Cardiac fibroblast (primary cell): ENCODE measurements around the gene ROBO1.

Experiments
- DNase-seq, 2 donors: peaks; one replicate each; pipeline versions ENCODE4 v3.0.0 to v3.0.0-alpha.2; 2010; ENCODE audit warnings: low read depth in 2 of 2
- H3K4me3 ChIP-seq, 2 donors: replicated peaks in 1 of 2; 1 replicate in 1 of 2; 2 replicates in 1 of 2; pipeline ENCODE4 v1.5.1; 2011; ENCODE audit warnings: low read depth in 2 of 2, low read length in 2 of 2, mild to moderate bottlenecking in 2 of 2, moderate library complexity in 1 of 2
- CTCF ChIP-seq: IDR thresholded peaks from one replicate; pipeline ENCODE4 v1.5.1; 2011; ENCODE audit warnings: low read depth, mild to moderate bottlenecking, low read length, inconsistent platforms

Gene ROBO1

DNA sequence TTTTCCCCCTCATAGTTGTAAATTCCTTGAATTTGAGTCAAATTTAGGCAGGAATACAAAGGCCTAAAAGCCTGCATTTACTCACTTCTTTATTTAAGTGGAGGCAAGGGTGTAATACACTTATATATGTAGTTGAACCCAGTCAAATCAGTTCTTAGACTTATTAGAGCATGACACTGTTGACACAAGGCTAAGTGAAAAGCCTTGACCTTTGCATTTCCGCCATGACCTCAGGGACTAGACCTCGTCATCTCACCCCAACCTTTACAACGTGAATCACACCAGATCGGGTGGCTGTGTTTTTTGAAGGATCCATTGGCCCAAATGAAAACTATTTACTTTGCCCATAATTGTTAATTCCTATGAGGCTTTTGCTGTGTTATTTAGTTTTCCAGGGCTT, 774.4 kb downstream of the ROBO1 start:
- no peak for TF ChIP-seq CTCF
- DNase-seq: no peak
- no peak overlapping the region for H3K4me3 ChIP-seq

- DNase-seq: no peak
- no peak for TF ChIP-seq CTCF
- no peak overlapping the region for H3K4me3 ChIP-seq
Measured at GRCh38 chr3:78992830-78993229, 775.0 kb downstream of the ROBO1 start.

- no peak overlapping the region for H3K4me3 ChIP-seq
- TF ChIP-seq CTCF: no peak
- DNase-seq: no peak
Measured at GRCh38 chr3:78992400-78992799, 775.4 kb downstream of the ROBO1 start.

DNA sequence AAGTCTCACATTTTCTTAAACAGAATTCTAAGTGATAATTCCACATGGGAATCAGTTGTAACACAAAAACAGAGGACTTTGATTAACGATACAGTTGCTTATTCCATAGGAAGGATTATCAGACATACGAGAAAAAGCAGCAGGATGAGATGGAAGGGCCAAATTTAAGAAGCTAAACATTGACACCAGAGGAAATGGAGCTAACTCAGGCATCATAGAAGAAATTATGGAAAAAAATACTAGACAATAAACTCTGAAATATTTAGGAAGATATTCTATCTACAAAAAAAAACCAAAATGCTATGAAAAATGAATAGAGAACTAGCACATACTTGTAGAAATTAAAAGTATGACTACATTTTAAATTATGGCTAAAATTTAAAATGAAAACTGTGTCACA, 776.1 kb downstream of the ROBO1 start:
- no peak overlapping the region for H3K4me3 ChIP-seq
- DNase-seq: no peak
- TF ChIP-seq CTCF: no peak

DNA sequence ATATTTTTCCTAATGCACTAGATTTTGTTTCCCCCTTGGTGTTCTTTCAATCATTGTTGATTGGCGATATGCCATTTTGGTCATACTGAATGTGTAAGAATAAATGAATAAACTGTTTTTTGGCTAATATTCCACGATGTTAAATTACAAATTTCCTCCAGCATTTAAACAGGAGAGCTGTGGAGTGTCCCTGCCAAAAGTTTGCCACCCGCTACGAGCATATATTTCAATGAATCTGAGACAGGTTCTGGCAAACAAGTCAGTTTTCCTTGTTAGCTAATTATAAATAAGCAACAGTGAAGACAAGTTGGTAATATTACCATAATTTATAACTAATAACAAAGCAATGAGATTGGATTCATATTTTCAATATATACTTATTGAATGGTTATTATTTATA, 777.6 kb downstream of the ROBO1 start:
- DNase-seq: no peak
- H3K4me3 ChIP-seq: no peak overlapping the region
- no peak for TF ChIP-seq CTCF

- TF ChIP-seq CTCF: peak; percentile 37
- H3K4me3 ChIP-seq: no peak overlapping the region
- DNase-seq: peak; percentile 41 to 58
Measured at GRCh38 chr3:78988324-78988723, 779.5 kb downstream of the ROBO1 start.

GRCh38 chr3:78986416-78987101, 781.2 kb downstream of the ROBO1 start:
- no peak overlapping the region for H3K4me3 ChIP-seq
- no peak for TF ChIP-seq CTCF
- no peak for DNase-seq
